GM12874 (cell line): ENCODE results near the gene ZBTB17.

ENCODE experiments used
- CTCF ChIP-seq: IDR thresholded peaks from 2 replicates; pipeline ENCODE4 v1.5.1; 2011; ENCODE audit warnings: low read depth, mild to moderate bottlenecking, control low read depth, low read length, moderate library complexity; ENCODE audit not compliant: insufficient read depth

ZBTB17 gene

GRCh38 chr1:15991427-15992186 lies 15.7 kb upstream of the ZBTB17 start:
- TF ChIP-seq CTCF, result no peak

DNA sequence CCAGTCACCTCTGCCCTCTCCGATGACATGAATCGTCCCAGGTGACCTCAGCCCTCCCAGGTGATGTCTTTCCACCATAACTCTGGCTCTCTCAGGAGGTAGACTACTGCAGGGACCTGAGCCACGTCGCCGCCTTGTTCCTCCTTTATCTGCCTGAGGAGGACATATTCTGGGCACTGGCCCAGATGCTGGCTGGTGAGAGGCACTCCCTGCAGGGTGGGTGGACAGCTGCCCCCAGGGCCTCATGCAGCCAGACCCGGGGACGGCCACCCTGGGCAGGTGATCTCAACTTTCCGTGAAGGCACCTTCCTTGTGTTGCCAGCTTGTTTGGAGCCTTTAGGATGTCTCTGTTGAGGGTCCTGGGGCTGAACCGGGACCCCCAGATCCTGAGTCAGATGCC lies 13.9 kb upstream of the ZBTB17 start:
- TF ChIP-seq CTCF, result no peak

DNA sequence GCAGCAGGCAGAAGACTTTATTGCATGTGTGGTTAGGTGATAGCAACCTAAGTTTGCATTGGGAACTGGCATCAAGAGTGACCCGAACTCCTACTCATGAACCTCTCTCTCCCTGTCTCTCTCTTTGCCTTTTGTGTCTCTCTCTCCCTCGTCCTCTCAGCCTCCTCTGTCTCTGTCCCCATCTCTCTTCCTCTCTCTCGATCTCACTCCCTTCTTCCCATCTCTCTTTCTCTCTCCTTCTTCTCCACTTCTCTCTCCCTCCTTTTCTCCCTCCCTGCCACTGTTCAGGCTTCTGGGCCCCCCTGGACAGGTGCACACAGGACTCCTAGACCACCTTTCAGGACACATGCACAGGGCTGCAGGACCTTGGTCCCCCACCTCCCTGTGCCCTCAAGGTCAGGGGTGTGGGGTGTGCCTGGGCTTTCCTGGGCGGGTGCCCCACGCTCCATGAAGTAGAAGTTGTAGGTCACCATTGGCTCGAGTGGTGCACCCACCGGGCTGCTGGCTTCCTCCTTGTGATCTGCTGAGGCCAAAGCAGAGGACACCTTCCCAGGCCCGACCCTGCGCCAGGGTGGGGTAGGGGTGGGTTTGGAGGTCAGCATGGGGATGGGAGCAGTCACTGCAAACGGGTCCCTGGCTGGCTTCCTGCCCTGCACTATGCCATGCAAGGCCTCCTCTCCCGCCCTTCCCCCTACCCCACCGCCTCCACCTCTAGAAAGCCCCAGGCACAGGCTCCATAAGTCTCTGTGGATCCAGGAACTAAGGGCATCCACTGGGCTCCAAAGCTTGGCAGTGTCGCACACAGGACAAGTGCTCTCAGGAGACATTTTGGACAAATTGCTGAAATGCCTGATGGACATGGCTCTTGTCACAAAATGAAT lies 13.2 kb upstream of the ZBTB17 start:
- TF ChIP-seq CTCF, result no peak

DNA sequence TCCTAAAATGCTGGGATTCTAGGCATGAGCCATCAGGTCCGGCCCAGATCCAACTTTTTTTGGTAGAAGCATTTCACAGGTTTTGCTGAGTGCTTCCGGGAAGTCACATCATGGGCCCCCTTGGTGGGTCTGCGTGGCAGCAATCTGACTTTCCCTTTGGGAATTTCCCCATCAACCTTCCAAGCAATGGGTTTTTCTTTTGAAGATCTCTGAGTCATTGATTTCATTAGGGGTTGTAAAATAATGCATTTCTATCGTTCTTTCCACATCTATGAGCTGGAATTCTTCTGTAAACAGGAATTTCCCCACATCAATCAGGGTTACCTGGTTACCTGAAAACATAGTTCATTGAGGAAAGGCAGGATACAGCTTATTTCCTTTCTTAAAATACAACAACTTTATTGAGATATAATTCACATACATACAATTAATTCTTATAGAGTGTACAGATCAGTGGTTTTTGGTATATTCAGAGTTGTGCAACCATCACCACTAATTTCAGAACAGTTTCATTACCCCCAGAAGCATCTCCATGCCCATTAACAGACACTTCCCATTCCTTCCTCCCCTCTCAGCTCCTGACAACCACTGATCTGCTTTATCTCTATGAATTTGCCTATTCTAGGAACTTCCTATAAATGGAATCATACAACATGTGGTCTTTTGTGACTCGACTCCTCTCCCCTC lies 9.9 kb upstream of the ZBTB17 start:
- no peak for TF ChIP-seq CTCF

- TF ChIP-seq CTCF, result no peak
Measured at GRCh38 chr1:15983275-15983674, 7.4 kb upstream of the ZBTB17 start.

GRCh38 chr1:15981679-15982078 lies 5.8 kb upstream of the ZBTB17 start:
- TF ChIP-seq CTCF, result no peak

DNA sequence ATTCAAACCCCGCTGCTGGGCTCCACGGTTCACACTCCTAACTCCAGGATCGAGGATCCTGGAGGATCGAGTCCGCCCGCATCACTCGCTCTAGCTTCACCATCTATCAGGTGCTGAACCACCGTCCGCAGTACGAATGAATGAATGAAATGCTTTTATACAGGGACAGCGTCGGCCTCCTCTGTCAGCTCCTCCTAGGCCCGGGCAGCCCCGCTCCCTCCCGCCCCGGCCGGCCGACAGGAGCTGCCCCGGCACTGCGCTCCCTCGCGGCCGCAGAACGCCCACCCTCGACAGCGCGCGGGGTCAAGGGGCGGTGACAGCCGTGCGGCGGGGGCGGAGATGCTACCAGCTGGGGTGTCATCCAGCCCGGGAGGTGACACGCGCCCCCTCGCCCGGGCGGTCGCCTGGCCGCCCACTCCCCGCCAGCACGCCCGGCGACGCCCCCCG lies 520 bp downstream of the ZBTB17 start:
- TF ChIP-seq CTCF, result peak; percentile 26
